ENCODE results near the gene CSNK1E.

GRCh38 chr22:38316364-38317121 is 690 bp downstream of the CSNK1E start:
- no peak for TF ChIP-seq CTCF (optimal IDR thresholded peaks at IDR 0.05 in 1 of 3, IDR thresholded peaks at IDR 0.05 in 1 of 3, conservative IDR thresholded peaks at IDR 0.05 in 1 of 3; ENCODE audit: extremely low read depth in 1 of 3, insufficient read depth in 2 of 3, low read length in 3 of 3)
- TF ChIP-seq EZH2 (IDR thresholded peaks at IDR 0.05; ENCODE audit: low read length): no peak
